Immature natural killer cell (primary cell): Measurements from ENCODE around the gene DCDC2C. TPM values are rescaled to one million over a fixed set of nuclear protein-coding genes. Genes with fewer than 3 reads are reported as not detected.

Source experiments
- DNase-seq, 3 donors: peaks; one replicate each; pipeline ENCODE4 v3.0.0; 2022; ENCODE audit warnings: mixed read lengths in 1 of 3
- H3K27ac Mint-ChIP-seq, 6 donors: one replicate each; pipeline ENCODE4 v1.8.0; 2020; ENCODE audit warnings: mixed read lengths in 6 of 6, mild to moderate bottlenecking in 5 of 6, inconsistent platforms in 4 of 6, moderate library complexity in 3 of 6
- H3K27me3 Mint-ChIP-seq, 3 donors: one replicate each; pipeline ENCODE4 v1.8.0; 2020 to 2021; ENCODE audit warnings: low read depth in 3 of 3, mild to moderate bottlenecking in 3 of 3, mixed read lengths in 3 of 3, moderate library complexity in 3 of 3, inconsistent platforms in 1 of 3
- H3K36me3 Mint-ChIP-seq, 3 donors: one replicate each; pipeline ENCODE4 v1.8.0; 2020; ENCODE audit warnings: mixed read lengths in 3 of 3, inconsistent platforms in 2 of 3, mild to moderate bottlenecking in 2 of 3
- H3K4me1 Mint-ChIP-seq, 2 donors: one replicate each; pipeline ENCODE4 v1.8.0; 2020; ENCODE audit warnings: inconsistent platforms in 2 of 2, mild to moderate bottlenecking in 2 of 2, mixed read lengths in 2 of 2, moderate library complexity in 1 of 2
- H3K4me3 Mint-ChIP-seq, 5 donors: one replicate each; pipeline ENCODE4 v1.8.0; 2020; ENCODE audit warnings: mild to moderate bottlenecking in 5 of 5, mixed read lengths in 5 of 5, inconsistent platforms in 3 of 5, moderate library complexity in 3 of 5
- H3K9me3 Mint-ChIP-seq, 6 donors: one replicate each; pipeline ENCODE4 v1.8.0; 2020; ENCODE audit warnings: mild to moderate bottlenecking in 6 of 6, mixed read lengths in 6 of 6, inconsistent platforms in 4 of 6, moderate library complexity in 3 of 6
- polyA plus RNA-seq, 3 donors: library from polyadenylated mRNA; unstranded; fragments of 300-500 nt; fragmentation: Illumina TruSeq; gene quantifications; one replicate each; pipeline ENCODE4 v1.2.3, GENCODE V29; 2021

DCDC2C gene
- polyA plus RNA-seq, 3 donors from 2014 or later, result not detected

- no peak for DNase-seq
- Mint-ChIP-seq H3K9me3 (peaks cover 0 to 9% (median under 1%) of the 10 kb centered on the region in 6 donors), H3K36me3 (peaks cover 0 to 3% (median 0%) of the 10 kb centered on the region in 3 donors), H3K27me3 (peaks cover 3 to 4% (median 3%) of the 10 kb centered on the region in 3 donors), H3K4me3 (no peak overlapping the region), H3K4me1 (no peaks in the 10 kb centered on the region), H3K27ac (no peak overlapping the region)
These were observed 136.1 kb downstream of the DCDC2C start for GRCh38 chr2:3839476-3839875.

GRCh38 chr2:3840611-3841155 lies 137.3 kb downstream of the DCDC2C start:
- peaks cover 0 to 6% (median under 1%) of the 10 kb centered on the region in 6 donors for H3K9me3 Mint-ChIP-seq

GRCh38 chr2:3847397-3848052 lies 144.2 kb downstream of the DCDC2C start:
- Mint-ChIP-seq H3K4me1 (no peaks in the 10 kb centered on the region), H3K36me3 (peaks cover 0 to 3% (median 0%) of the 10 kb centered on the region in 3 donors), H3K27me3 (peaks cover 1 to 6% (median 3%) of the 10 kb centered on the region in 3 donors), H3K4me3 (no peak overlapping the region), H3K9me3 (peaks cover 0 to 11% (median 5%) of the 10 kb centered on the region in 6 donors), H3K27ac (no peak overlapping the region)
- DNase-seq, result no peak

More at GRCh38 chr2:3840611-3841155, 137.3 kb downstream of the DCDC2C start:
- no peak overlapping the region for H3K27ac Mint-ChIP-seq
- H3K27me3 Mint-ChIP-seq, result peaks cover 1 to 3% (median 3%) of the 10 kb centered on the region in 3 donors
- DNase-seq, result no peak
- no peaks in the 10 kb centered on the region for H3K4me1 Mint-ChIP-seq
- H3K4me3 Mint-ChIP-seq, result no peak overlapping the region
- H3K36me3 Mint-ChIP-seq, result peaks cover 0 to 3% (median 0%) of the 10 kb centered on the region in 3 donors

GRCh38 chr2:3848776-3849175 lies 145.4 kb downstream of the DCDC2C start:
- Mint-ChIP-seq H3K36me3 (peaks cover 0 to under 1% (median 0%) of the 10 kb centered on the region in 3 donors), H3K4me3 (no peak overlapping the region), H3K4me1 (no peaks in the 10 kb centered on the region), H3K9me3 (peaks cover 4 to 19% (median 9%) of the 10 kb centered on the region in 6 donors), H3K27ac (no peak overlapping the region), H3K27me3 (peaks cover 0 to 5% (median 3%) of the 10 kb centered on the region in 3 donors)
- no peak for DNase-seq

GRCh38 chr2:3849213-3849612 lies 145.8 kb downstream of the DCDC2C start:
- peaks cover 0 to 5% (median 1%) of the 10 kb centered on the region in 3 donors for H3K27me3 Mint-ChIP-seq
- no peak overlapping the region for H3K4me3 Mint-ChIP-seq
- H3K4me1 Mint-ChIP-seq, result no peaks in the 10 kb centered on the region
- H3K36me3 Mint-ChIP-seq, result peaks cover 0 to under 1% (median 0%) of the 10 kb centered on the region in 3 donors
- DNase-seq, result no peak
- H3K9me3 Mint-ChIP-seq, result peaks cover 4 to 23% (median 9%) of the 10 kb centered on the region in 6 donors
- no peak overlapping the region for H3K27ac Mint-ChIP-seq

GRCh38 chr2:3857576-3857975 lies 154.2 kb downstream of the DCDC2C start:
- H3K4me3 Mint-ChIP-seq, result no peak overlapping the region
- peaks cover 0 to 5% of the 10 kb centered on the region in 2 donors for H3K4me1 Mint-ChIP-seq
- no peak for DNase-seq
- no peak overlapping the region for H3K27ac Mint-ChIP-seq
- H3K36me3 Mint-ChIP-seq, result peaks cover 0 to 3% (median 0%) of the 10 kb centered on the region in 3 donors
- H3K9me3 Mint-ChIP-seq, result peaks cover under 1 to 25% (median 10%) of the 10 kb centered on the region in 6 donors
- peaks cover 2 to 6% (median 5%) of the 10 kb centered on the region in 3 donors for H3K27me3 Mint-ChIP-seq

- Mint-ChIP-seq H3K9me3 (peaks cover 0 to 3% (median 0%) of the 10 kb centered on the region in 6 donors), H3K4me1 (no peaks in the 10 kb centered on the region), H3K36me3 (no peaks in the 10 kb centered on the region), H3K27me3 (peaks cover 0 to 5% (median 2%) of the 10 kb centered on the region in 3 donors), H3K27ac (no peak overlapping the region), H3K4me3 (no peak overlapping the region)
- DNase-seq, result no peak
These were observed 161.8 kb downstream of the DCDC2C start for GRCh38 chr2:3864943-3865865.

GRCh38 chr2:3867469-3867868 lies 164.1 kb downstream of the DCDC2C start:
- no peaks in the 10 kb centered on the region for H3K4me1 Mint-ChIP-seq
- no peaks in the 10 kb centered on the region for H3K36me3 Mint-ChIP-seq
- peaks cover 0 to 3% (median 0%) of the 10 kb centered on the region in 6 donors for H3K9me3 Mint-ChIP-seq
- H3K27ac Mint-ChIP-seq, result no peak overlapping the region
- DNase-seq, result no peak
- no peak overlapping the region for H3K4me3 Mint-ChIP-seq
- peaks cover 0 to 5% (median 2%) of the 10 kb centered on the region in 3 donors for H3K27me3 Mint-ChIP-seq

GRCh38 chr2:3868012-3868805 lies 164.8 kb downstream of the DCDC2C start:
- Mint-ChIP-seq H3K4me1 (no peaks in the 10 kb centered on the region), H3K27ac (no peak overlapping the region), H3K4me3 (no peak overlapping the region), H3K27me3 (peaks cover 0 to 5% (median 2%) of the 10 kb centered on the region in 3 donors), H3K9me3 (peaks cover 0 to 4% (median 0%) of the 10 kb centered on the region in 6 donors), H3K36me3 (no peaks in the 10 kb centered on the region)
- no peak for DNase-seq

GRCh38 chr2:3870222-3870621 lies 166.8 kb downstream of the DCDC2C start:
- no peak for DNase-seq
- Mint-ChIP-seq H3K4me3 (no peak overlapping the region), H3K36me3 (no peaks in the 10 kb centered on the region), H3K27ac (no peak overlapping the region), H3K9me3 (peaks cover 0 to 4% (median 0%) of the 10 kb centered on the region in 6 donors), H3K27me3 (peaks cover 0 to 2% (median 0%) of the 10 kb centered on the region in 3 donors), H3K4me1 (no peaks in the 10 kb centered on the region)

GRCh38 chr2:3871002-3871401 lies 167.6 kb downstream of the DCDC2C start:
- Mint-ChIP-seq H3K4me1 (no peaks in the 10 kb centered on the region), H3K27ac (no peak overlapping the region), H3K27me3 (peaks cover 0 to 3% (median 2%) of the 10 kb centered on the region in 3 donors), H3K9me3 (peaks cover 0 to 7% (median 0%) of the 10 kb centered on the region in 6 donors), H3K36me3 (no peaks in the 10 kb centered on the region), H3K4me3 (no peak overlapping the region)
- DNase-seq, result no peak

GRCh38 chr2:3872451-3872850 lies 169.1 kb downstream of the DCDC2C start:
- Mint-ChIP-seq H3K36me3 (no peaks in the 10 kb centered on the region), H3K4me3 (no peak overlapping the region), H3K27ac (no peak overlapping the region), H3K4me1 (no peaks in the 10 kb centered on the region), H3K27me3 (peaks cover 0 to 3% (median 2%) of the 10 kb centered on the region in 3 donors), H3K9me3 (peaks cover 0 to 7% (median 0%) of the 10 kb centered on the region in 6 donors)
- no peak for DNase-seq

- H3K9me3 Mint-ChIP-seq, result peaks cover 0 to 5% (median 0%) of the 10 kb centered on the region in 6 donors
- peaks cover 0 to 4% (median 3%) of the 10 kb centered on the region in 3 donors for H3K27me3 Mint-ChIP-seq
- DNase-seq, result no peak
- no peaks in the 10 kb centered on the region for H3K36me3 Mint-ChIP-seq
- no peaks in the 10 kb centered on the region for H3K4me1 Mint-ChIP-seq
- H3K4me3 Mint-ChIP-seq, result no peak overlapping the region
- H3K27ac Mint-ChIP-seq, result no peak overlapping the region
These were observed 170.5 kb downstream of the DCDC2C start for GRCh38 chr2:3873899-3874298.
